HepG2 (cell line): ENCODE data around the gene ERBB4. TPM values are rescaled to one million over a fixed set of nuclear protein-coding genes. Genes with fewer than 3 reads are reported as not detected.

Experiments used
- ATAC-seq: fragments of 200-7000 bp; cut with Tn5 transposase; 3 replicates; pipeline ENCODE4 v1.9.1; 2020; ENCODE audit warnings: mild to moderate bottlenecking, moderate library complexity
- BruUV-seq: library from RNA; stranded (reverse); fragments of 400-500 nt; replicated peaks from 2 replicates; lab custom pipeline; 2021; lab: Mats Ljungman, UMichigan
- CTCF ChIA-PET: fragments of 300-600 bp; formaldehyde crosslinking; extraction: SDS; loops from one replicate; lab custom pipeline; 2021; ENCODE audit warnings: low total read pairs, inconsistent platforms, low intra/inter-chr PET ratio; lab: Yijun Ruan, JAX
- POLR2A ChIA-PET: fragments of 350-600 bp; sonication (Branson Sonifier 250); formaldehyde crosslinking; loops from one replicate; lab custom pipeline; 2020; ENCODE audit warnings: antibody characterized with exemption, inconsistent platforms; lab: Yijun Ruan, JAX
- DNase-seq: peaks from one replicate; pipeline ENCODE4 v3.0.0-alpha.2; 2015; ENCODE audit warnings: low spot score
- FAIRE-seq: peaks from 3 replicates; lab custom pipeline; 2011; peaks lifted over from hg19 to GRCh38; lab: Jason Lieb, UNC
- H2AFZ ChIP-seq: one replicate; pipeline ENCODE4 v1.6.1; 2011; ENCODE audit warnings: low read length, inconsistent platforms
- H3K27ac ChIP-seq: fragments of 300-600 bp; 3 replicates; pipeline ENCODE4 v1.8.0; 2011; ENCODE audit warnings: mixed run types, mild to moderate bottlenecking, mixed read lengths, low read length, inconsistent platforms; ENCODE audit not compliant: insufficient read depth; ENCODE audit errors: extremely low read length
- H3K27me3 ChIP-seq, 2 experiments: fragments of 200-600 bp in 1 of 2; 2 replicates in 1 of 2; 3 replicates in 1 of 2; pipeline versions ENCODE4 v1.6.0 to v1.8.0; 2011; ENCODE audit warnings: low read length in 2 of 2, mild to moderate bottlenecking in 2 of 2, moderate library complexity in 2 of 2, inconsistent platforms in 1 of 2; ENCODE audit not compliant: insufficient read depth in 2 of 2, control insufficient read depth in 1 of 2
- H3K36me3 ChIP-seq, 2 experiments: fragments of 200-600 bp in 1 of 2; replicated peaks in 1 of 2; 2 replicates in 1 of 2; 3 replicates in 1 of 2; pipeline versions ENCODE4 v1.5.1 to v1.8.0; 2011; ENCODE audit warnings: low read length in 2 of 2, inconsistent platforms in 1 of 2; ENCODE audit not compliant: insufficient read depth in 2 of 2, control insufficient read depth in 1 of 2
- H3K4me1 ChIP-seq: 2 replicates; pipeline ENCODE4 v1.5.1; 2012; ENCODE audit warnings: low read length, inconsistent platforms; ENCODE audit not compliant: insufficient read depth
- H3K4me2 ChIP-seq: 2 replicates; pipeline ENCODE4 v1.6.0; 2011; ENCODE audit warnings: low read depth, low read length, inconsistent platforms
- H3K4me3 ChIP-seq, 3 experiments: fragments of 200-600 bp in 1 of 3; sonication (generic), shearing (Covaris generic) in 1 of 3; replicated peaks in 1 of 3; 2 replicates each; pipeline ENCODE4 v1.5.1; 2011 to 2016; ENCODE audit warnings: low read length in 3 of 3, inconsistent platforms in 2 of 3, low read depth in 2 of 3, mild to moderate bottlenecking in 2 of 3, control low read depth in 1 of 3, mixed read lengths in 1 of 3; ENCODE audit not compliant: insufficient read depth in 1 of 3
- H3K79me2 ChIP-seq: one replicate; pipeline ENCODE4 v1.6.1; 2011; ENCODE audit warnings: low read length, inconsistent platforms; ENCODE audit not compliant: insufficient read depth
- H3K9ac ChIP-seq: 2 replicates; pipeline ENCODE4 v1.6.0; 2011; ENCODE audit warnings: mild to moderate bottlenecking, low read depth, low read length, inconsistent platforms; ENCODE audit not compliant: insufficient read depth
- H3K9me3 ChIP-seq: 2 replicates; pipeline ENCODE4 v1.5.1; 2012; ENCODE audit warnings: mild to moderate bottlenecking, low read length
- H4K20me1 ChIP-seq: 2 replicates; pipeline ENCODE4 v1.6.0; 2011; ENCODE audit warnings: inconsistent platforms, mild to moderate bottlenecking, low read length, moderate library complexity; ENCODE audit not compliant: insufficient read depth
- CREM ChIP-seq, 2 experiments: sonication (generic) in 1 of 2; formaldehyde crosslinking in 1 of 2; IDR thresholded peaks; 2 replicates each; pipeline versions ENCODE4 v1.4.0 to v1.6.1; 2016 to 2020; ENCODE audit warnings: antibody characterized with exemption in 1 of 2, mild to moderate bottlenecking in 1 of 2, missing genetic modification reagents in 1 of 2
- GATA4 ChIP-seq: sonication (generic); IDR thresholded peaks from 2 replicates; pipeline ENCODE4 v1.6.1; 2016; ENCODE audit warnings: antibody characterized with exemption, low read depth, borderline replicate concordance
- NFE2L2 ChIP-seq: fragments of 150-350 bp; IDR thresholded peaks from 2 replicates; pipeline ENCODE4 v1.6.1; 2014; ENCODE audit warnings: low read length
- NPAS2 ChIP-seq: sonication (generic); formaldehyde crosslinking; IDR thresholded peaks from 2 replicates; pipeline ENCODE4 v1.8.0; 2022; ENCODE audit warnings: mild to moderate bottlenecking, missing genetic modification reagents, borderline replicate concordance
- SP4 ChIP-seq: sonication (generic); formaldehyde crosslinking; IDR thresholded peaks from 2 replicates; pipeline ENCODE4 v1.8.1; 2023; ENCODE audit warnings: mild to moderate bottlenecking, missing genetic modification reagents
- SRF ChIP-seq: IDR thresholded peaks from 2 replicates; pipeline ENCODE4 v1.6.1; 2011; ENCODE audit warnings: mild to moderate bottlenecking, low read depth, low read length, moderate library complexity
- TEAD3 ChIP-seq: optimal IDR thresholded peaks from 2 replicates; pipeline ENCODE3; 2016; ENCODE audit warnings: borderline replicate concordance
- ZC3H13 ChIP-seq: sonication (generic); formaldehyde crosslinking; IDR thresholded peaks from 2 replicates; pipeline ENCODE4 v1.8.1; 2023; ENCODE audit warnings: mild to moderate bottlenecking, missing genetic modification reagents, moderate library complexity
- ZNF879 ChIP-seq: sonication (generic); formaldehyde crosslinking; IDR thresholded peaks from 2 replicates; pipeline ENCODE4 v1.8.1; 2023; ENCODE audit warnings: missing genetic modification reagents
- WGBS: methylation state at CpG from one replicate; pipeline ENCODE4 v1.1.6; 2017; ENCODE audit warnings: low lambda C conversion rate; 5-methylcytosine and 5-hydroxymethylcytosine counted together
- in situ Hi-C: cut with HindIII; loops from 2 replicates; pipeline ENCODE4 v1.10.0; 2017; ENCODE audit warnings: low pct_unique_long_range_greater_than_20kb; ENCODE audit not compliant: extremely low pct_ligation_motif_present
- intact Hi-C: fragments of 100-400 bp; cut with micrococcal nuclease; formaldehyde crosslinking; loops from one replicate; pipeline ENCODE4 v1.10.0; 2022; ENCODE audit not compliant: unreplicated experiment
- polyA plus RNA-seq, 8 experiments: library from polyadenylated mRNA; depleted of rRNA in 3 of 8; stranded (reverse) in 7 of 8; unstranded in 1 of 8; fragments of >200 nt; fragmentation: Illumina TruSeq in 4 of 8; extraction: Trizol in 4 of 8; gene quantifications; 2 replicates each; pipeline versions ENCODE4 v1.2.1 to v1.2.3, GENCODE V29; 2011 to 2016; ENCODE audit warnings: low read depth in 4 of 8, missing spikeins in 1 of 8, mixed read lengths in 1 of 8; ENCODE audit not compliant: insufficient read depth in 1 of 8
- total RNA-seq, 5 experiments: library from RNA; depleted of rRNA; stranded (reverse); fragments of >200 nt; fragmentation: Illumina TruSeq; extraction: Trizol; gene quantifications; 2 replicates each; pipeline ENCODE4 v1.2.3, GENCODE V29; 2016; ENCODE audit warnings: low read depth in 1 of 5
- TF ChIP-seq, protein P1 (sequence below): sonication (generic); formaldehyde crosslinking; IDR thresholded peaks from 2 replicates; pipeline ENCODE4 v1.5.1; 2020; ENCODE audit warnings: mild to moderate bottlenecking, moderate library complexity, missing genetic modification reagents
- TF ChIP-seq, protein P2 (sequence below): sonication (generic); formaldehyde crosslinking; IDR thresholded peaks from 2 replicates; pipeline ENCODE4 v1.4.0; 2020; ENCODE audit warnings: missing genetic modification reagents, borderline replicate concordance
- TF ChIP-seq, protein P3 (sequence below): sonication (generic); formaldehyde crosslinking; IDR thresholded peaks from 2 replicates; pipeline ENCODE4; 2020; ENCODE audit warnings: missing genetic modification reagents, mild to moderate bottlenecking, borderline replicate concordance
- TF ChIP-seq, protein P4 (sequence below): sonication (generic); formaldehyde crosslinking; IDR thresholded peaks from 2 replicates; pipeline ENCODE4 v1.4.0; 2020; ENCODE audit warnings: missing genetic modification reagents
- TF ChIP-seq, protein P5 (sequence below): sonication (generic); formaldehyde crosslinking; IDR thresholded peaks from 2 replicates; pipeline ENCODE4 v1.9.0; 2021; ENCODE audit warnings: missing genetic modification reagents, borderline replicate concordance

ERBB4 gene
- total and polyA plus RNA-seq, 2 of the 13 experiments (the other 11 are each of a cell fraction or from before 2014, with no cell fraction given) = not detected

DNA sequence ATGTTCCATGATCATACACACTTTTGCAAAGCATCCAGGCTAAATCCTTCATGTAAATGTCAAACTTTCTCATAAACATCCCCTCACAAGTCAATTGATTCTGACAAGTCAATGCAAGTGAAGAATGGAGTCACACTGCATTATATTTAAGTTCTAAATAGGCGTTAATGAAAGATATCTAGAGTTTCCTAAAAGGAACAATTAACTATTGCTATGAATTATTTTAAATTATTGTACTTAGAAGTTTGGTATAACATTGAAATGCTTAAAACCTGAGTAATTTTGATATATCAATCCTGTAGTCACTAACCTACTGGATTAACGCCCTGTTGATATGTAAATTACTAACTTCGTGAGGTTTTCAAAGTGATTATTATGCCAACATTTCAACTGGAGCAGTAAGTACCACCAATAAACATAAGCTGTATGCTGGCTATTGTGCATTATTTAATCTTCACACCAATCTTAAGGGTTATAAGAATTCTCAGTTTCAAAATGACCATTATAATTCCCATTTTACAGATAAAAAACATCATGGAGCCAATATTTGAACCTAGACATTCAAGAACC lies 884.3 kb downstream of the ERBB4 start:
- in situ Hi-C loops = no loop called here
- no peak overlapping the region for H3K9ac ChIP-seq
- intact Hi-C loops = no loop called here

More for the DNA sequence above, 884.3 kb downstream of the ERBB4 start:
- ATAC-seq (no peak), DNase-seq (no peak), FAIRE-seq (no peak)
- Histone ChIP-seq H2AFZ (no peak overlapping the region), H3K9me3 (no peaks in the 10 kb centered on the region), H3K36me3 (no peaks in the 10 kb centered on the region), H3K27me3 (no peaks in the 10 kb centered on the region), H4K20me1 (no peaks in the 10 kb centered on the region), H3K27ac (no peak overlapping the region), H3K4me1 (no peaks in the 10 kb centered on the region), H3K4me3 (no peak overlapping the region), H3K79me2 (no peaks in the 10 kb centered on the region), H3K4me2 (no peak overlapping the region)
- no TSS peak for BruUV-seq
- CTCF ChIA-PET = no interaction called here
- under 1% methylated on average over 3 of the region's 3 CpGs for WGBS
- TF ChIP-seq, protein P1, sequence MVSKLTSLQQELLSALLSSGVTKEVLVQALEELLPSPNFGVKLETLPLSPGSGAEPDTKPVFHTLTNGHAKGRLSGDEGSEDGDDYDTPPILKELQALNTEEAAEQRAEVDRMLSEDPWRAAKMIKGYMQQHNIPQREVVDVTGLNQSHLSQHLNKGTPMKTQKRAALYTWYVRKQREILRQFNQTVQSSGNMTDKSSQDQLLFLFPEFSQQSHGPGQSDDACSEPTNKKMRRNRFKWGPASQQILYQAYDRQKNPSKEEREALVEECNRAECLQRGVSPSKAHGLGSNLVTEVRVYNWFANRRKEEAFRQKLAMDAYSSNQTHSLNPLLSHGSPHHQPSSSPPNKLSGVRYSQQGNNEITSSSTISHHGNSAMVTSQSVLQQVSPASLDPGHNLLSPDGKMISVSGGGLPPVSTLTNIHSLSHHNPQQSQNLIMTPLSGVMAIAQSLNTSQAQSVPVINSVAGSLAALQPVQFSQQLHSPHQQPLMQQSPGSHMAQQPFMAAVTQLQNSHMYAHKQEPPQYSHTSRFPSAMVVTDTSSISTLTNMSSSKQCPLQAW (CRISPR knock-in tag) = no peak
- TF ChIP-seq, protein P2, sequence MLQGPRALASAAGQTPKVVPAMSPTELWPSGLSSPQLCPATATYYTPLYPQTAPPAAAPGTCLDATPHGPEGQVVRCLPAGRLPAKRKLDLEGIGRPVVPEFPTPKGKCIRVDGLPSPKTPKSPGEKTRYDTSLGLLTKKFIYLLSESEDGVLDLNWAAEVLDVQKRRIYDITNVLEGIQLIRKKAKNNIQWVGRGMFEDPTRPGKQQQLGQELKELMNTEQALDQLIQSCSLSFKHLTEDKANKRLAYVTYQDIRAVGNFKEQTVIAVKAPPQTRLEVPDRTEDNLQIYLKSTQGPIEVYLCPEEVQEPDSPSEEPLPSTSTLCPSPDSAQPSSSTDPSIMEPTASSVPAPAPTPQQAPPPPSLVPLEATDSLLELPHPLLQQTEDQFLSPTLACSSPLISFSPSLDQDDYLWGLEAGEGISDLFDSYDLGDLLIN = no peak
- TF ChIP-seq GATA4 = no peak
- no peak for TF ChIP-seq SRF
- no peak for TF ChIP-seq SP4
- TF ChIP-seq ZC3H13 = no peak
- TF ChIP-seq, protein P3, sequence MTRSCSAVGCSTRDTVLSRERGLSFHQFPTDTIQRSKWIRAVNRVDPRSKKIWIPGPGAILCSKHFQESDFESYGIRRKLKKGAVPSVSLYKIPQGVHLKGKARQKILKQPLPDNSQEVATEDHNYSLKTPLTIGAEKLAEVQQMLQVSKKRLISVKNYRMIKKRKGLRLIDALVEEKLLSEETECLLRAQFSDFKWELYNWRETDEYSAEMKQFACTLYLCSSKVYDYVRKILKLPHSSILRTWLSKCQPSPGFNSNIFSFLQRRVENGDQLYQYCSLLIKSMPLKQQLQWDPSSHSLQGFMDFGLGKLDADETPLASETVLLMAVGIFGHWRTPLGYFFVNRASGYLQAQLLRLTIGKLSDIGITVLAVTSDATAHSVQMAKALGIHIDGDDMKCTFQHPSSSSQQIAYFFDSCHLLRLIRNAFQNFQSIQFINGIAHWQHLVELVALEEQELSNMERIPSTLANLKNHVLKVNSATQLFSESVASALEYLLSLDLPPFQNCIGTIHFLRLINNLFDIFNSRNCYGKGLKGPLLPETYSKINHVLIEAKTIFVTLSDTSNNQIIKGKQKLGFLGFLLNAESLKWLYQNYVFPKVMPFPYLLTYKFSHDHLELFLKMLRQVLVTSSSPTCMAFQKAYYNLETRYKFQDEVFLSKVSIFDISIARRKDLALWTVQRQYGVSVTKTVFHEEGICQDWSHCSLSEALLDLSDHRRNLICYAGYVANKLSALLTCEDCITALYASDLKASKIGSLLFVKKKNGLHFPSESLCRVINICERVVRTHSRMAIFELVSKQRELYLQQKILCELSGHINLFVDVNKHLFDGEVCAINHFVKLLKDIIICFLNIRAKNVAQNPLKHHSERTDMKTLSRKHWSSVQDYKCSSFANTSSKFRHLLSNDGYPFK = no peak
- no peak for TF ChIP-seq NPAS2
- TF ChIP-seq NFE2L2 = no peak
- TF ChIP-seq, protein P4, sequence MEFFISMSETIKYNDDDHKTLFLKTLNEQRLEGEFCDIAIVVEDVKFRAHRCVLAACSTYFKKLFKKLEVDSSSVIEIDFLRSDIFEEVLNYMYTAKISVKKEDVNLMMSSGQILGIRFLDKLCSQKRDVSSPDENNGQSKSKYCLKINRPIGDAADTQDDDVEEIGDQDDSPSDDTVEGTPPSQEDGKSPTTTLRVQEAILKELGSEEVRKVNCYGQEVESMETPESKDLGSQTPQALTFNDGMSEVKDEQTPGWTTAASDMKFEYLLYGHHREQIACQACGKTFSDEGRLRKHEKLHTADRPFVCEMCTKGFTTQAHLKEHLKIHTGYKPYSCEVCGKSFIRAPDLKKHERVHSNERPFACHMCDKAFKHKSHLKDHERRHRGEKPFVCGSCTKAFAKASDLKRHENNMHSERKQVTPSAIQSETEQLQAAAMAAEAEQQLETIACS (CRISPR knock-in tag) = no peak
- no peak for TF ChIP-seq TEAD3 (CRISPR knock-in tag)
- no peak for TF ChIP-seq ZNF879 (CRISPR knock-in tag)
- TF ChIP-seq CREM (IDR thresholded peaks at IDR 0.05) = no peak
- no peak for TF ChIP-seq CREM (CRISPR knock-in tag; IDR thresholded peaks at IDR 0.05)
- TF ChIP-seq, protein P5, sequence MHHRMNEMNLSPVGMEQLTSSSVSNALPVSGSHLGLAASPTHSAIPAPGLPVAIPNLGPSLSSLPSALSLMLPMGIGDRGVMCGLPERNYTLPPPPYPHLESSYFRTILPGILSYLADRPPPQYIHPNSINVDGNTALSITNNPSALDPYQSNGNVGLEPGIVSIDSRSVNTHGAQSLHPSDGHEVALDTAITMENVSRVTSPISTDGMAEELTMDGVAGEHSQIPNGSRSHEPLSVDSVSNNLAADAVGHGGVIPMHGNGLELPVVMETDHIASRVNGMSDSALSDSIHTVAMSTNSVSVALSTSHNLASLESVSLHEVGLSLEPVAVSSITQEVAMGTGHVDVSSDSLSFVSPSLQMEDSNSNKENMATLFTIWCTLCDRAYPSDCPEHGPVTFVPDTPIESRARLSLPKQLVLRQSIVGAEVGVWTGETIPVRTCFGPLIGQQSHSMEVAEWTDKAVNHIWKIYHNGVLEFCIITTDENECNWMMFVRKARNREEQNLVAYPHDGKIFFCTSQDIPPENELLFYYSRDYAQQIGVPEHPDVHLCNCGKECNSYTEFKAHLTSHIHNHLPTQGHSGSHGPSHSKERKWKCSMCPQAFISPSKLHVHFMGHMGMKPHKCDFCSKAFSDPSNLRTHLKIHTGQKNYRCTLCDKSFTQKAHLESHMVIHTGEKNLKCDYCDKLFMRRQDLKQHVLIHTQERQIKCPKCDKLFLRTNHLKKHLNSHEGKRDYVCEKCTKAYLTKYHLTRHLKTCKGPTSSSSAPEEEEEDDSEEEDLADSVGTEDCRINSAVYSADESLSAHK = no peak
- POLR2A ChIA-PET = no interaction called here
